Measurements from ENCODE around the gene MTHFD1L.

DNA sequence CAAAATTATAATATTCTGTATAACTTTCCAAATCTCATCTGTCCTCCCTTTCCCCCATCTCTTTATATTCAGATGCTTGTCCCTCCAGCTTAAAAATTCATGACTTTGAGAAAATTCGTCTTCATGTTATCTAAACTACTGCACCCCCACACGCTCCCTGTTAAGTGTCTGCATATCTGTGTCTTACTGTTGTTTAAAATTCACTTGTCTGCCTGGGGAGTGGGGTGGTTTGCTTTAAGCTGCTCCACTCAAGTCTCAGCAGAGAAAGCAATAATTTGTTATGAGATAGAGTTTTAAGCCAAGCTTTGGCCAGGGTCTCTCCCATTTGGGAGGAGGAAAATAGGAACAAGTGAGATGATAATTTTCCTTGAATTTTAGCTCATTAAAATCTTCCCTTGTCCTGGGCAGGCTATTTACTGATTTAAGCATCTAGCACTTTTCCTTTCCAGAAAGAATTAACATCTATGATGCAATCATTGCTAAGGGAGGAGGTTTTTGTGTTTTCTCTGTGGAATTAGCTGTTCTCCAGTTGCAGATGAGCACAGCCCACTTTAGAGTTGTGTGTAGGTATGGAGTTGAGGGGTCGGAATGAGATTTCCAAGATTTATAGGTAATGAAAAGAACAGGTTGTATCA lies 36.8 kb downstream of the MTHFD1L start:
- no peak for TF ChIP-seq POLR2A (IDR thresholded peaks at IDR 0.05)
- TF ChIP-seq, protein P1, sequence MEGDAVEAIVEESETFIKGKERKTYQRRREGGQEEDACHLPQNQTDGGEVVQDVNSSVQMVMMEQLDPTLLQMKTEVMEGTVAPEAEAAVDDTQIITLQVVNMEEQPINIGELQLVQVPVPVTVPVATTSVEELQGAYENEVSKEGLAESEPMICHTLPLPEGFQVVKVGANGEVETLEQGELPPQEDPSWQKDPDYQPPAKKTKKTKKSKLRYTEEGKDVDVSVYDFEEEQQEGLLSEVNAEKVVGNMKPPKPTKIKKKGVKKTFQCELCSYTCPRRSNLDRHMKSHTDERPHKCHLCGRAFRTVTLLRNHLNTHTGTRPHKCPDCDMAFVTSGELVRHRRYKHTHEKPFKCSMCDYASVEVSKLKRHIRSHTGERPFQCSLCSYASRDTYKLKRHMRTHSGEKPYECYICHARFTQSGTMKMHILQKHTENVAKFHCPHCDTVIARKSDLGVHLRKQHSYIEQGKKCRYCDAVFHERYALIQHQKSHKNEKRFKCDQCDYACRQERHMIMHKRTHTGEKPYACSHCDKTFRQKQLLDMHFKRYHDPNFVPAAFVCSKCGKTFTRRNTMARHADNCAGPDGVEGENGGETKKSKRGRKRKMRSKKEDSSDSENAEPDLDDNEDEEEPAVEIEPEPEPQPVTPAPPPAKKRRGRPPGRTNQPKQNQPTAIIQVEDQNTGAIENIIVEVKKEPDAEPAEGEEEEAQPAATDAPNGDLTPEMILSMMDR (IDR thresholded peaks at IDR 0.05): no peak
